Inferior parietal cortex (tissue), 1 donor: ENCODE measurements around the gene CDH12.

ENCODE experiments used
- DNase-seq: peaks from one replicate; pipeline ENCODE4 v3.0.0-alpha.2; 2016; ENCODE audit errors: extremely low spot score

Gene CDH12

DNA sequence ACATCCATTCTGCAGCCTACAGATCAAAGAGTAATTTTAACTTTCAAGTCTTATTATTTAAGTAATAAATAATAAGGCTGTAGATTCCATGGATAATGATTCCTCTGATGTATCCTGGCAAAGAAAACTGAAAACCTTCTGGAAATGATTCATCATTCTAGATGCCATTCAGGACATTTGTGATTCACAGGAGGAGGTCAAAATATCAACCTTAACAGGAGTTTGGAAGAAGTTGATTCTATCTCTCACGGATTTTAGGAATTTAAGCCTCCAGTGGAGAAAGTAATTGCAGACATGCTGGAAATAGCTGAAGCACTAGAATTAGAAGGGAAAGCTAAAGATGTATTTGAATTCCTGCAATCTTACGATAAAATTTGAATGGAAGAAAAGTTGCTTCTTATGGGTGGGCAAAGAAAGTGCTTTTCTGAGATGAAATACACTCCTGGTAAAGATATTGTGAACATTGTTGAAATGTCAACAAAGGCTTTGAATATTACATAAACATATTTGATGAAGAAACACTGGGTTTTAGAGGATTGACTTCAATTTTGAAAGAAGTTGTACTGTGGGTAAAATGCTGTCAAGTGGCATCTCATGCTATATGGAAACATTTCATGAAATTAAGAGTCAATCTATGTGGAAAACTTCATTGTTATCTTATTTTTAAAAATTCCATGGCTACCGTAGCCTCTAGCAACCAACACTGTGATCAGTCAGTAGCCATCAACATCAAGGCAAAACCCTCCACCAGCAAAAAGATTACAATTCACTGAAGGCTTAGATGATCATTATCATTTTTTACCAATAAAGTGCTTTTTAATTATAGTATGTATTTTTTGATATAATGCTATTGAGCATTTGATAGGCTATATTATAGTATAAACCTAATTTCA lies 1141.0 kb downstream of the CDH12 start:
- DNase-seq: no peak

DNA sequence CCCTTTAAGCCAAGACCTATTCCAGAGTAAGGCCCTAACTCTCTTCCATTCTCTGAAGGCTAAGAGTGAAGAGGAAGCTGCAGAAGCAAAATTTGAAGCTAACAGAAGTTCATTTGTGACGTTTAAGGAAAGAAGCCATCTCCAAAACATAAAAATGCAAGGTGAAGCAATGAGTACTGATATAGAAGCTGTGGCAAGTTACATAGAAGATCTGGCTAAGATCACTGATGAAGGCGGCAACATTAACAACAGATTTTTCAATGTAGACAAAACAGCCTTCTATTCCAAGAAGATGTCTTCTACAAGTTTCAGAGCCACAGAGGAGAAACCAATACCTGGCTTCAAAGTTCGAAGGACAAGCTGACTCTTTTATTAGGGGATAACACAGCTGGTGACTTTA lies 1143.4 kb downstream of the CDH12 start:
- no peak for DNase-seq

- no peak for DNase-seq
Measured at GRCh38 chr5:21704974-21705668, 1148.0 kb downstream of the CDH12 start.

DNA sequence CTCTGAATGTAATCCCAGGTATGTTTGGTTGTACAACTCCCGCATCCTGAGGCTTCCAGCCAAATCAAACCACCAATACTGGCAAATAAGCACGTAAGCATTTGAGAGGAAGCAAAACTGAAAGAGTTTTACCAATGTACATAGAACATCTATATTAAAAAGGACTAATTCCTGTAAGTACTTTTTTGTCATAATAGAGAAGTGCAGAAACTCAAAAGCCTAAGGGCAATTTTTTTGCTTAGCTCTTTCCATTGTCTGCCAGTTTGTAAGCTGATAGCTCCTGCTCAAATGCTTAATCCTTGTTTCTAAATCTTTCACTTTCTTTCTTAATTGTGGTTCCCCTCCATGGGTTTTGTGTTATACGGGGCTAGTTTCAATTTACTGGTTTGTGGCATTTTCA lies 1151.8 kb downstream of the CDH12 start:
- DNase-seq: no peak
